Posterior vena cava (tissue), 2 donors: ENCODE data around the gene CRACDL. TPM values are rescaled to one million over a fixed set of nuclear protein-coding genes. Genes with fewer than 3 reads are reported as not detected.

ENCODE experiments used
- DNase-seq: peaks from one replicate; pipeline ENCODE4 v3.0.0-alpha.2; 2020; ENCODE audit warnings: low spot score
- intact Hi-C, 2 donors: fragments of 100-400 bp; cut with DNase I; formaldehyde crosslinking; loops; one replicate each; pipeline versions ENCODE4 v1.14.1 to v1.14.2; 2022 to 2023
- total RNA-seq, 2 donors: library from RNA; stranded (reverse); fragmentation: NEBNext Ultra II Directional; extraction: Animal tissue kit (Norgen Biotek cat#: 25700); gene quantifications; one replicate each; pipeline ENCODE4 v1.2.1, GENCODE V29; 2021
- donor health status: DM: yes; HTN: yes; CAD: no.
- donor health status: DM: yes; HTN: yes; CAD: no.

Gene CRACDL
- total RNA-seq, 2 donors from 2014 or later, result 3.5 to 6.8 TPM

GRCh38 chr2:98870516-98871158 is 65.4 kb downstream of the CRACDL start:
- DNase-seq, result no peak
- intact Hi-C loops, result no loop called here

- DNase-seq, result no peak
- intact Hi-C loops, result no loop called here
These were observed 66.2 kb downstream of the CRACDL start for GRCh38 chr2:98869870-98870269.

- no peak for DNase-seq
- intact Hi-C loops, result no loop called here
These were observed 66.8 kb downstream of the CRACDL start for GRCh38 chr2:98869272-98869641.

GRCh38 chr2:98868548-98869271 is 67.3 kb downstream of the CRACDL start:
- DNase-seq, result no peak
- intact Hi-C loops, result no loop called here

GRCh38 chr2:98867539-98868309 is 68.3 kb downstream of the CRACDL start:
- intact Hi-C loops, result no loop called here
- DNase-seq, result no peak

- DNase-seq, result no peak
- intact Hi-C loops, result no loop called here
These were observed 70.0 kb downstream of the CRACDL start for GRCh38 chr2:98866033-98866432.

GRCh38 chr2:98861601-98862000 is 74.4 kb downstream of the CRACDL start:
- intact Hi-C loops, result no loop called here
- DNase-seq, result no peak

GRCh38 chr2:98859323-98859722 is 76.7 kb downstream of the CRACDL start:
- intact Hi-C loops, result no loop called here
- DNase-seq, result no peak

- DNase-seq, result no peak
- intact Hi-C loops, result no loop called here
These were observed 79.0 kb downstream of the CRACDL start for GRCh38 chr2:98857001-98857400.

- DNase-seq, result no peak
- intact Hi-C loops, result no loop called here
These were observed 81.3 kb downstream of the CRACDL start for GRCh38 chr2:98854682-98855081.

GRCh38 chr2:98852932-98853331 is 83.1 kb downstream of the CRACDL start:
- DNase-seq, result no peak
- intact Hi-C loops, result no loop called here

- intact Hi-C loops, result no loop called here
- no peak for DNase-seq
These were observed 86.0 kb downstream of the CRACDL start for GRCh38 chr2:98850074-98850473.

- no peak for DNase-seq
- intact Hi-C loops, result no loop called here
These were observed 86.9 kb downstream of the CRACDL start for GRCh38 chr2:98849113-98849512.

GRCh38 chr2:98847853-98848252 is 88.2 kb downstream of the CRACDL start:
- no peak for DNase-seq
- intact Hi-C loops, result no loop called here

GRCh38 chr2:98846041-98846440 is 90.0 kb downstream of the CRACDL start:
- intact Hi-C loops, result no loop called here
- no peak for DNase-seq

GRCh38 chr2:98842136-98842535 is 93.9 kb downstream of the CRACDL start:
- DNase-seq, result no peak
- intact Hi-C loops, result no loop called here

GRCh38 chr2:98839292-98839691 is 96.7 kb downstream of the CRACDL start:
- DNase-seq, result no peak
- intact Hi-C loops, result no loop called here

GRCh38 chr2:98835831-98836385 is 100.1 kb downstream of the CRACDL start:
- intact Hi-C loops, result loop anchor here in 1 of 2 donors (2.0 kb wide), 1 partner anchor 187 kb away; no protein-coding TSS in a partner anchor
- DNase-seq, result no peak

GRCh38 chr2:98833917-98834263 is 102.1 kb downstream of the CRACDL start:
- DNase-seq, result no peak
- intact Hi-C loops, result loop anchor here in 1 of 2 donors (5.0 kb wide), 1 partner anchor 187 kb away; no protein-coding TSS in a partner anchor
